ENCODE results near the gene WNT16.
"Not testable (repeated sequence)": the region's sequence is repeated elsewhere in the genome, so short reads cannot be mapped to it uniquely, and the experiment has no call there.

The WNT16 gene, protein sequence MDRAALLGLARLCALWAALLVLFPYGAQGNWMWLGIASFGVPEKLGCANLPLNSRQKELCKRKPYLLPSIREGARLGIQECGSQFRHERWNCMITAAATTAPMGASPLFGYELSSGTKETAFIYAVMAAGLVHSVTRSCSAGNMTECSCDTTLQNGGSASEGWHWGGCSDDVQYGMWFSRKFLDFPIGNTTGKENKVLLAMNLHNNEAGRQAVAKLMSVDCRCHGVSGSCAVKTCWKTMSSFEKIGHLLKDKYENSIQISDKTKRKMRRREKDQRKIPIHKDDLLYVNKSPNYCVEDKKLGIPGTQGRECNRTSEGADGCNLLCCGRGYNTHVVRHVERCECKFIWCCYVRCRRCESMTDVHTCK

DNA sequence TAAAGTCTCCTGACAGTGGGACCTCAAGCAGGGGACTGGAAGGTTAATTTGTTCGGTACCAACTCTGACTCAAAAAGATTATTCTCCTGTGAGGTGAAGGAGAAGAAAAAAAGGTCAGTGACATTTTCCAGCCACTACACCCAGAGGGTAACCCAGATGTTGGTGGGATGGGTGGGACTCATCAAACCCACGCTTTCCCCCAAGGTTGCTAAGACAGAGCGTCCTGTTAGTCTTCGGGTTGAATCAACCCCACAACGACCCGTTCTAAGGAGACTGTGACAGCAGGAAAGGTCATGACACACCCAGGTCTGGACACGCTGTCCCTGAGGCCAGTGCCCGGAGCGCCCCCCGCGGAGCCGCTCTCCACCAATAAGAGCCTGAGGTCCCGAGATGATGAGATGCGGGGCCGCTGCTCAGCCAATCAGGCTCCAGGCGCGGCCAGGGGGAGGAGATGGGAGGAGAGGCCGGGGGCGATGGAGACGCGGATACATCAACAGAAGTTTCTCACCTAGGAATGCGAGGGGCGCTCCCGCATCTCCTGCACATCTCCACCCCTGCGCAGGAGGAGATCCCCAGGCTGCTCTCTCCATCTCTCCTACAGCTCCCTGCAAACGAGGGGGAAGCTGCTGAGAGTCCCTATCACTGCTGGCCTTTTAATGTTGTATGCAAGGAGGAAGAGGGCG lies at the start of gene WNT16:
TSS of gene WNT16 (plus strand) at position 493 of the 683 bp plus-strand sequence. CDS start 293 bp downstream, outside the sequence.
- no peak for DNase-seq

DNA sequence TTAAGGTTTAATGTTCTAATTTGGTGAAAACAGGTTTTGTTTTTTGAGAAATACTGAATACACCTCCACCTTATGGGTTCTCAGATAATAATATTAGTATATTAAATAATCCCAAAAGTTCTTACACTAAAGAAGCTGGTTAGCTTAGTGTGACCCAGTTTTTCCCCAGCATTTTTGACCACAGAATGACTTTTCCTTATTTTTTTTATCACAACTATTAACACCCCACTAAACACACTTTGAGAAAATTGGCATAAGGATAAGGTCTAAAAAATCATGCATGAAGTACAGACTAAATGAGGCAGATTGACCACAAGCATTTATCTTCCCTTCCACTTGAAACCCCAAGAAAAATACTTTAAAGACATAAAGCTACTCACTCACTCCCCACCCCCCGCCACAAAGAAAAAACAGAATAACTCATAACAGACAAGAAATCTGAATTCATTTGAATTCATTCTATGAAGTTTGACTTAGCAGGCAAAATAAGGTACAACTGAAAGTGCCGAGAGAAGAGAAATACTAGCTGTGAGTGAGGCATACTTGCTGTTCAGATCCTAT lies 49.7 kb upstream of the WNT16 start:
- no peak for DNase-seq

DNA sequence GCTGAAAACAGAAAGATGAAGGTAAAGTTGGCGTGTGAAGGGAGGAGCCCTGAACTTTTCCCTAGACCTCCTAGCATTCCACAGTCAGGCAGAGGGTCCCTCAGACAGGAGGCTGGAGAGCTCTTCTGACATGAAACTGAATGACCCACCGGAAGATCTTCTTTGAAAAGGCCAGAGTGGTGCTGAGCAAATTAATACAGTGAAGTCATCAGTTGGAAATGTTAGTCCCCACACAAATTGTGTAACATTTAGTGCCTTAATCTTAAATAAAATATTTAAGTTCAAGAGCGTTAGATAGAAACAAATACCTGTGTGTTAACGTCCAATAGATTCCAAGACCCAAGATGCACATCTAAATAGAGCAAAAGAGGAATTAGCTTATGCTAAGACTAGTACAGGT lies 49.0 kb upstream of the WNT16 start:
- DNase-seq, result no peak

DNA sequence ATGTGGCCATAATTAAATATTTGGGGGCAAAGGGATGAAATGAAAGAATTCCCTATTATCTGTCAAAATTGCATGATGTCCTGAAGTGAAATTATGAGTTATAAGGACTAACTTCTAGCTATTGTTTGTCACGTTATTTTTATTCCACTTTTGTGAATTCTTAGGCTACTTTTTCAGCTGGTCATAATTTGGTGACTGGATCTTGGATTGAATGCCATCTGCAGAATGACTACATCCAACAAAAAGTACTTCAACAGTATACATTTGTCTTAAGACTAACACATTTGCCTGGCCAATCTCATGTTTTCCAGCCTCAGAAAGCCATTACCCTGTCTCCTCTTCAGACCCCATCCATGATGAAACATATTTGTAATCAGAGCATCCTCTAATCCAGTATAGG lies 48.1 kb upstream of the WNT16 start:
- DNase-seq, result no peak

DNA sequence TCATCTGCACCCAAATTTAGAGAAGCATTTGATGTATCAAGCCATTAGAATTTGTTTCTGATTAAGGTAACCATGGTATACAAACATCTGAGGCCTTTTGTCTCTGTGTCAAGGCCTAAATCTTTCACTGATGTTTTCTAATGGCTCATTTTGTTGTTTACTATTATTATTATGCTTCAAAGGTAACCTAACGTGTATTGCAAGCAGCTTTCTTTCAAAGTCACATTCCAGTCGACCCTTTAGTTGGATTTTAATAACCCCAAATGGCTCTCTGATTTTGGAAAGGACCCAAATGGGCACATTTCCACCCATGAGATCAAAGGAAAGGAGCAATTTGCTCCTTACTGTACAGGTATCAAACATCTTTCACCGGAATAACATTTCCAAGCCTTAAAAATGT lies 46.7 kb upstream of the WNT16 start:
- no peak for DNase-seq

DNA sequence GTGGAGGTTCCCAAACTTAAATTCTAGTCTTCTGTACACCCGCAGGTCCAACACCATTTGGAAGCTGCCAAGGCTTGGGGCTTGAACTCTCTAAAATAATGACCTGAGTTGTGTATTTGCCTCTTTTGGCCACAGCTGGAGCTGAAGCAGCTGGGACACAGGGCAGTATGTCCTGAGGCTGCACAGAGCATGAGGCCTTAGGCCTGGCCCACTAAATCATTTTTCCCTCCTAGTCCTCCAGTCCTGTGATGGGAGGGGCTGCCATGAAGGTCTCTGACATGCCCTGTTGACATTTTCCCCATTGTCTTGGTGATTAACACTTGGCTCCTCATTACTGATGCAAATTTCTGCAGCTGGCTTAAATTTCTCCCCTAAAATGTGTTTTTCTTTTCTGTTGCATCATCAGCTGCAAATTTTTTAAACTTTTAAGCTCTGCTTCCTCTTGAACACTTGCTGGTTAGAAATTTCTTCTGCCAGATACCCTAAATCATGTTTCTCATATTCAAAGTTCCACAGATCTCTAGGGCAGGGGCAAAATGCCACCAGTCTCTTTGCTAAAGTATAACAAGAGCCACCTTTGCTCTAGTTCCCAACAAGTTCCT lies 43.6 kb upstream of the WNT16 start:
- DNase-seq, result no peak

DNA sequence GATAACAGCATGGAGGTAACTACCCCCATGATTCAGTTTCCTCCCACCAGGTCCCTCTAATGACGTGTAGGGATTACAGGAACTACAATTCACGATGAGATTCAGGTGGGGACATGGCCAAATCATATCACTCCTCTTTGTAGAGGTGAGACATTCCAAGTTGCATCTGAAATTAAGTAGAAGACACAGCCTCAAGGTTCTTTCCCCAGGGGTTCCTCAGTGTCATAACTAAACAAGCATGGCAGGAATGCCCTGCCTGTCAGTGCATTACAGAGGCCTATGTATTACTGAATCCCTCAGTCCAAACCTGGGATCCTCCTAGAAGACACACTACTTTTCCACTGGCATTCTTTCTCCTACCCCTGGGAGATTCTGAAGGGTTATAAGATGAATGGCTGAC lies 42.6 kb upstream of the WNT16 start:
- no peak for DNase-seq

DNA sequence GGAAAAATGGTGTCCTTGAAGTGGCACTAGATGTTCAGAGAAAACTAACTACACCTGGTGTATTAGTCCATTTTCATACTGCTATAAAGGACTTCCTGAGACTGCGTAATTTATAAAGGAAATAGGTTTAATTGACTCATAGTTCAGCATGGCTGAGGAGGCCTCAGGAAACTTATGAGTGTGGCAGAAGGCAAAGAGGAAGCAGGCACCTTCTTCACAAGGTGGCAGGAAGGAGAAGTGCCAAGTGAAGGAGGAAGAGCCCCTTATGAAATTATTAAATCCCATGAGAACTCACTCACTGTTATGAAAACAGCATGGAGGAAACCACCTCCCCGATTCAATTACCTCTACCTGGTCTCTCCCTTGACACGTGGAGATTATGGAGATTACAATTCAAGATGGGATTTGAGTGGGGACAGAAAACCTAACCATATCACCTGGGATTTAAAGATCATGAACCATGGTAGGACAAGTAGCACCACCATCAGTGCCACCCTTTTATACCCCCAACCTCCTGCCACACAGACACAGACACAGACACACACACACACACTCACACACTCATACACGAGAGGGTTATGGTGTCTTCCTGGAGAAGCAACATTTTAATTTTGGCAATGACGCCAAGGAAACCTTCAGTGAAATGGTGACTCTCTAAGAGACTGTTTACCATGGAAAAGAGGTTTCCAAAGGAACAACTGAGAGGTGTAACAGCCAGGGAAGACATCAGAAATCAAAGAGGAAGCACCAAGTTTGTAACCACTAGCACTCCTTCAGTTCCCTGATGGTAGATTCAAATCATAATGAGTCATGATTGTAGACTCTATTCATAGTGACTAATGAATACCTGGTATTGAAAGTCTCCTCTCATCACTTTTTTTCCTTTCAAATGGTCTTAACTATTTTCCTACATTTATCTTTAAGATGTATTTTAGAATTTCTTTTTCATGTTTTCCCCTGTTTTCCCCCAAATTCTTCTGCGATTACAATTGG lies 41.8 kb upstream of the WNT16 start:
- no peak for DNase-seq

DNA sequence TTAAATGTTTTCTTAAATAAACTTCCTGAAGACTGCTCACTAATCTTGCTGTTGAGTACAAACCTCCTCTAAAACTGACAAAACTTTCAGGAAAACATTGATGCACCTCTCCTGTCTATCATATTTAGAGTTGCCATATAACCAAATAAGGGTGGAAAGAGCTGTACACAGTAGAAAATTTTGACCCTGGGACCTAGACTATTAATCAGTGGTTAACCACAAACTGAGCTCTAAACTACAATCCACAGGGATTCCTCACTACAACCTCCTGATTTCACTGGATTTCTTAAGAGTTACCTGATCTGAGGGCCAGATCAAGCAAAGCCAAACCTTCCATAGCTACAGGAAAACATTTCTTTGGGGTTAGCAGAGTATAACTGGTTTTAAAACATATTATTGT lies 39.9 kb upstream of the WNT16 start:
- no peak for DNase-seq

DNA sequence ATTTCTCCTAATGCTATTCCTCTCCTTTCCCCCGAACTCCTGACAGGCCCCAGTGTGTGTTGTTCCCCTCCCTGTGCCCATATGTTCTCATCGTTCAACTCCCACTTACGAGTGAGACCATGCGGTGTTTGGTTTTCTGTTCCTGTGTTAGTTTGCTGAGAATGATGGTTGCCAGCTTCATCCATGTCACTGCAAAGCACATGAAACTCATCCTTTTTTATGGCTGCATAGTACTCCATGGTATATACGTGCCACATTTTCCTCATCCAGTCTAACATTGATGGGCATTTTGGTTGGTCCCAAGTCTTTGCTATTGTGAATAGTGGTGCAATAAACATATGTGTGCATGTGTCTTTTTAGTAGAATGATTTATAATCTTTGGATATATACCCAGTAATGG lies 38.9 kb upstream of the WNT16 start:
- DNase-seq, result not testable (repeated sequence)

DNA sequence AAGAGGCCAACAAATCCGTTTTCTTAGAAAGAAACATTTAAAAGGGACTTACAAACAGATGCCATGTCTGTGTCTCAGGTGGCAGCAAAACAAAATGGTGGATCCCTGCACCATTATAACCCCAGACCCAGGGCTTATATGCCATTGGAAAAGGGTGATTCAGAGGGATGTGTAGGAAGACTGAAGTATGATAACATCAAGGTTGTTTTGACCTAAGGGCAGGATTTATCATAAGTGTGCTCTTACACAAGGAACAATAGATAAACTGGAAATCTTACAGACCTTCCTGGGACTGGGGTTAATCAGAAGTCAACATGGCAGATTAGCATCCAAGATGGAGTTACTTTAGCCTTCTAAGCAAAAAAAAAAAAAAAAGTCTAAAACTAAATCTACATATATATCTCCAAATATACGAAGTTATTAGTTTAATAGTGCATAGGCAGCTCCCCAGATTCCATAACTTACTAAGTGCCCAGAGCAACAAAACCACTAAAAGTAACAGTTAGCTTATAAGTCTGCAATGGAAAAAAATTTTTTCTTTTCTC lies 34.3 kb upstream of the WNT16 start:
- DNase-seq, result no peak

DNA sequence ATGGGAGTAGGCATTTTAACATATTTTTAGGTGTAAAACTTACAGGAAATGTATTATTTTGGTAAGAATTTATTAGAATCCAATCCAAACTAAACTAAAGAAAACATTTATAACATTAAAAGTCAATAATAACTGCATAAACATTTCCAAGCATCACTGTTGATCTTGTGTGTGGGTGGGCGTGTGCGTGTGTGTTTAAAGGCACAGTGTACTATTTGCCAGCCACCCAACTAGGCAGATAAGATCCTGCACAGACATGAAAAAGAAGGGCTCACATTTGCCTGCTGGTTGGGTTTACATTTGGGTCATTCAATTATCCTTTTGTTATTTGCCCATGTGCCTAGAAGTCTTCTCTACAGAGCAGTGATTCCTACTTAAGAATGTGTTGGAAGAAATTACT lies 31.0 kb upstream of the WNT16 start:
- no peak for DNase-seq

DNA sequence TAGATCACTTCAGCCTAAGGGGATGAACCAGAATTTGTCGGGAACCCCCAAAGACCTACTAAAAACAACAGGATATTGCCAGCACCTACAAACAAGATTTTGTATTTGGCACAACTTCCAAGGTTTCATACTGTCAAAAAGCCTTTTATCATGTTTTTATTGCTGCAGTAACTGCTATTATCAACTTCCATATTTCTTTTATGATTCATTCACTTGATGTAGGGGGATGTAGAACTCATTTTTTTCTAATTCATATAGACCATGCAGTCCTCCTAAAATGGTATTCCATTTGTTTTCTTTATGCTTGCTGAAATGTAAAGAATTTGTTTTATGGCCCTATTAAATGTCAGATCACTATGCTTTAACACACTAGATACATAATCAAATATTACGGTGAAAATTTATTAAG lies 30.0 kb upstream of the WNT16 start:
- no peak for DNase-seq

DNA sequence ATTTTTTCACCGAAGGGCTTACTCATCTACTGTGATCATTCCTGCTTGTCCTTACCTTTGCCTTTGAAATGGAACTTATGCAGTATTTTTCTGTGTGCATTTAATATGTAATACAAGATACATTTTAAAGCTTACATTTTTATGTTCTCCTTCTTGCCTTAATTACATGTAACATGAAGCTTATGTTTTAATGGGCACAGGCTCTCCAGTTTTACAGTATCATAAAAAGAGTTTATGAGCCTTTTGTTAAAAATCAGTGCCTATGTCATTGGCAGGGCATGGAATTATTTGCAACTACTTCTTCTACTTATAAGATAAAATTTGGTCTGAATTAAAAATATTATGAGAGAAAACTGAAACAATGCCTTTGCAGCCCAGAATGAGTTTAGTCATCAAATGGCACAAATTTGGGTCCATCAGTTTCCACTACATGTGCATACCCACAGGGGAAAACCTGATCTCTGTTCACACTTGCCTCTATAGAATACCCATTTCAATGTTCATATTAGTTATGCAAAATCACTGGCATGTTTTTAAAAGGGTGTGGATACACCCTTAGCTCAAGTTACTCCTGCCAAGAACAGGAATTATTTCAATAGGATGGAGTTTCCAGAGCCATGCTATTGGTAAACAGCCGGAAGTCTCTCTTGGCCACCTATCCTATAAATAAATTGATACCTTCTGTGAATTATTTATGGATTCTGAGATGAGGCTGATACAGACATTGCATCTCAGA lies 27.9 kb upstream of the WNT16 start:
- DNase-seq, result no peak

DNA sequence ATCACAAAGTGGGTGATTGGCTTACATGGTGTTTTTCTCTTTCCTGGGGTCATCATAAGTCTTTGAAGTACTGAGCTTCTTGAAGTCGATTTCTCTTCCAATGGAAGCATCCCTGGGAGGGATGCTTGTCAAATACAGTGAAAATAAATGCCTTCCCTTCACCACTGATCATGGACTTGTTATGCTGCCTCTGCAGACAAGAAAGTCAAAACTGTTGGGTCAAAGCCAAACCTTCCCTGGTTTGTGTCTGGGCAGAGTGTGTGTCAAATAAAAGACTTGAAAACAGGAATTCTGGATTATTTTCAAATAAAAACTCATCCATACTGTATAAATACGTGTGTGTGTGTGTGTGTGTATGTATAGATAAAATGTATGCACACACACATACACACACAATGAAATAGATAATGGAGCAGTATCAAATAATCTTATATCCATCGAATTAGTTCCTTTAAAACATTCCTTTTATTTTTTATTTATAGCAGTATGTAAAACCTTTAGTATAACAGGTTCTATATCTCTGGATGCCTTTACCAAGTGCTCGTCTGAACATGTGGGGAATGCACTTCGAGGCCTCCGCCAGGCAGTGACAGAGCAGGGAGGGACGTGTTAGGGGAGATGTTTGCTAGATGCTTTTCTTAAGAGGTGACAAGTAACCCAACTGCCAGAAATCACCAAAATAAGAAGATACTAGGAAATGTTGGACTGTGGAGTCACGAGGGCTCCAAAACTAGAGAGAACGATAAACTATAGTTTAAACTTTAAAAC lies 27.2 kb upstream of the WNT16 start:
- DNase-seq, result no peak

DNA sequence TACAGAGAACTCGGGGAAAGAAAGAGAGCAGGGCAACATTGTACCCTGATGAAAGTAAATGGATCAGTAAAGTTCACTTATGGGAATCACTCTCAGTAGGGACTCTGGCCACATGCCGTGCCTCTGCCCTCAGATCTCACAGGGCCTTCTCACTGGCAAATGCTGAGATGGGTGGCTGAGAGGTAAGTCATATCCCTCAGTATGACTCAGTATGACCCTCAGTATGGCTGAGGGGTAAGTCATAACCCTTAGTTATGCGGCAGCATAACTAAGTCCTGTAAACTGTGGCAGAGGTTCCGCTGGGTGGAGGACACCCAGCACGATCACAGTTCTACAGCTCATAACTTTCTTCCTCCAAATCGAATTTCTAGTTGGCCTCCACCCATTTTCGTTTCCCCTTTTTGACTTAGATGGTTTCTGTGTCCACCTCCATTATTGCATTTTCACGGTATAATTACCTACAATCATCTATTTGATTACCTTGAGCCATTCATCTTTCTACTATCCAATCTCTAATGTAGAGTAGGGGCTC lies 26.5 kb upstream of the WNT16 start:
- DNase-seq, result no peak

DNA sequence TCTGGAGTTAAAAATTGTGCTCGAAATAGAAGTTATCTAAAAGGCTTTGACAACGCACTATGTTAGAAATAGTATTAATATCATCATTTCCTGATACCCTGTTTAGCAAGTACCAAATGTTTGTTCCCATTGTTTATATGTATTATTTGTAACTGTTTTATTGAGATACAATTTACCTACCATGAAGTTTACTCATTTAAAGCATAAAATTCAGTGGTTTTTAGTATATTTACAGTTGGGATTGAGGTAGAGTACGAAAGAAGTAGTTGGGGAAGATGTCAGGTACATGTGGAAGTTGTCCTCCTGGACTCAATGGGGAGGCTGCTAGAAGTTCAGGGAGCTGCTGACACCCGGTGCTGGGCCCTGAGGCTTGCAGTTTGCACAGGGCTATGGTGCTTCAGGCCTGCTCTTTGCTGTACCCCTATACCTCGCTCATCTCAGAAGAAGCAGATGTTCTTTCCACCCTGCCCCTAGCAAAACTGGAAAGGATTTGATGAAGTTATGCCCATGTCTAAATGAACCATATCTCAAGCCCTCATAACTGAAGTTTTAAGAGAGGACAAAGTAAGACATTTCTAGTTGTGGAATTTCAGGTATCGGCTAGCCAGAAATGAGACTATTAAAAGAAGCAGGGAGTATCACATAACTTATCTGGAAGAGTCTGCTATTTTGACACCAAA lies 25.2 kb upstream of the WNT16 start:
- DNase-seq, result no peak

DNA sequence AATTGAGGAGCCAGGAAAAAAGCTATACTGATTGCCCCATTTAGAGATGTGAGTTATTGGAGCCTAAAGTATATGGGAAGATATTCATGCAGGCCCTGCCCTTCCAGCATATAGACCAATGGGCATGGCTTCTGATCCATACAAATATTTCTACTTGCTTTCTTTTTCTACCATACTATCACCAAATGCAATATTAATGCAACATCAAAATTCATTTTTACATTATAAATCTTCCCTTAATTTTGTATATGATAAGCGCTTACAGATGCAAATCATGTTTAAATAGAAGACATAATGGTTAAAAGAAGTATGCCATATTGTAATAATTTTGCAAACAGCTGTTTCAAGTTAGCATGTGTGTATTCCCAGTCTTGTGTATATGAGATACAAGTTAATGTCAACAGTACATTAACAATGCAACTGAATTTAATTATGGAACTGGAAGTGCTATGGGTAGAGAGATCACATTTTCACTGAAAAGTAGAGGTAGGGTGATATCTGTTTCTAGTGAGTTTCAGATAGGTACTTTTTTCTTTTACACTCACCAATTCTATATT lies 24.6 kb upstream of the WNT16 start:
- DNase-seq, result no peak

DNA sequence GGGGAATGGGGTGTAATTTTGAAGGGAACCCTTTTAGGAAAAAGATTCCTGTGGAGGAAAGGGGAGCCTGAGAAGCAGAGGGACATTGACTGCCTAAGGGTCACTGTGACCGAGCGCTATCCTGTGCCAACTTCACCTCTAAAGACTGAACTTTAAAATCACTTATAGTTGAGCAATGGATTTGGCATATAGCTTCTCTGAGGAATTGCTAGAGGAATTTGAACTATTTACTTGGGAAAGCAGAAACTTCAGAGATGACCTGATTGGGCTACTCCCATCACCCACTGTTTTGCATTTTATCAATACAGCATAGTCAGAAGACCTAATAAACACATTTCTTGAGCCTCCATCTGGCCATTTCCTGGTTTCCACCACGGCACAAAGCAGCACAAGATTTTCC lies 23.7 kb upstream of the WNT16 start:
- no peak for DNase-seq

DNA sequence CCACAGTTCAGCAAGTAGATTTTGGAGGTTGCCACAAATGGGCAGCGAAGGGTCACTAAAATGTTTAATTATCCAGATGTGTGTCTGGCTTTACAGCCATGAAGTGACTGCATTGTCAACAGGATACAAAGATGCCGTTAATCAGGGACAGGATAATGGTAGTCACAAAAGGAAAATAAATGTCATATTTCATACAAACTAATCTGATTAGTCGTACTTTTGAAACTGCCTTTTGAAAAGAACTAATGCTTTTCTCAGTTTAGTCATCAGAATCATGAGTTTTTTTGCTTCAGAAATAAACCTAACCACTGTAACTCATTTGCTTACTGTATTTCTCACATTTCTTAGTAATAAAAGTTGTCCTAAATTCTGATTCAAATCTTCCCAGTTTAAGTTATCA lies 22.2 kb upstream of the WNT16 start:
- no peak for DNase-seq

Data from NCI-H146 (cell line).